NCI-H2107 (cell line): Measurements from ENCODE around the gene CDC27.
A peak's percentile ranks its signal among the peaks of the same experiment; 100 is the strongest.
"Not testable (repeated sequence)": the region's sequence is repeated elsewhere in the genome, so short reads cannot be mapped to it uniquely, and the experiment has no call there.

Source experiments
- DNase-seq: peaks from one replicate; lab custom pipeline; 2025; lab: John Stamatoyannopoulos, UW

Gene CDC27, protein sequence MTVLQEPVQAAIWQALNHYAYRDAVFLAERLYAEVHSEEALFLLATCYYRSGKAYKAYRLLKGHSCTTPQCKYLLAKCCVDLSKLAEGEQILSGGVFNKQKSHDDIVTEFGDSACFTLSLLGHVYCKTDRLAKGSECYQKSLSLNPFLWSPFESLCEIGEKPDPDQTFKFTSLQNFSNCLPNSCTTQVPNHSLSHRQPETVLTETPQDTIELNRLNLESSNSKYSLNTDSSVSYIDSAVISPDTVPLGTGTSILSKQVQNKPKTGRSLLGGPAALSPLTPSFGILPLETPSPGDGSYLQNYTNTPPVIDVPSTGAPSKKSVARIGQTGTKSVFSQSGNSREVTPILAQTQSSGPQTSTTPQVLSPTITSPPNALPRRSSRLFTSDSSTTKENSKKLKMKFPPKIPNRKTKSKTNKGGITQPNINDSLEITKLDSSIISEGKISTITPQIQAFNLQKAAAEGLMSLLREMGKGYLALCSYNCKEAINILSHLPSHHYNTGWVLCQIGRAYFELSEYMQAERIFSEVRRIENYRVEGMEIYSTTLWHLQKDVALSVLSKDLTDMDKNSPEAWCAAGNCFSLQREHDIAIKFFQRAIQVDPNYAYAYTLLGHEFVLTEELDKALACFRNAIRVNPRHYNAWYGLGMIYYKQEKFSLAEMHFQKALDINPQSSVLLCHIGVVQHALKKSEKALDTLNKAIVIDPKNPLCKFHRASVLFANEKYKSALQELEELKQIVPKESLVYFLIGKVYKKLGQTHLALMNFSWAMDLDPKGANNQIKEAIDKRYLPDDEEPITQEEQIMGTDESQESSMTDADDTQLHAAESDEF

DNA sequence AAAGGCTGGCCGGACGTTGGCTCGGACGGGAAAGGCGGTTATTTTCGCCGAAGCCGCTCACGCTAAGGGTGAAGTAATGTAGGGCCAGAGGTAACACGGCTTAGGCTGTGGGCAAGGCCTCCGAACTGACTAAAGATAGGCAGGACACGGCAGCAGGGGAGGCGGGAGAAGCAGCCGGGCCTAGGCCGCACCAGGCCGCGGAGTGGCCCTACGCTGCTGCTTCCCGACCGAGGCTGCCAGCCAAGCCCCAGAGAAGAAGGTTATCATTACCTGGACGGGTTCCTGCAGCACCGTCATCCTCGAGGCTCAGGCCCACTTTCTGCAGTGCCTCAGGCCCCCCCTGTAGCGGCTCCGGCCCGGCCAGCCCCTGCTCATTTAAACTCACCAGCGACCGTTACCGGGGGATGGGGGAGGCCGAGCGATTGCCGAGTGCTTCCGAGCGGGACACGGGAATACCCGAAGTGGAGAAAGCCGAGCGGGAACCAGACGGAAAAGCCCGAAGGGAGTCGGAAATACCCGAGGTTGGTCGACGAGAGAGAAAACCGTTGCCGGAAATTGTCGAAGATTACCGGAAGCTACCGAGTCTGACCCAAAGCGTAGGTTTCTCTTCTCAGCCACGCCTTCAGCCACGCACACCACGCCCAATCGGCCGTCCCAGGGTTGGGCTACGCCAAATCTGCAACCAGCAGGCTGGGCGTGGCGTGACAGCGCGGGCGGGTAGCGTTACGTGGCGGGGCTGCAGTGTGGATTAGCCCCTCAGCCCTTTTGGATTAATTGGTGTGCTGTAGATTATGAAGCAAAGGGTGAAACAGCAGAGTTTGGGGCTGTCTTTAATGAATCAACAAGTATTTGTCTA is at the start of gene CDC27:
CDC27 (minus strand) TSS at position 420 of the 856 bp plus-strand sequence; CDS start at position 297, 123 bp downstream.
- peak; percentile 98 for DNase-seq

DNA sequence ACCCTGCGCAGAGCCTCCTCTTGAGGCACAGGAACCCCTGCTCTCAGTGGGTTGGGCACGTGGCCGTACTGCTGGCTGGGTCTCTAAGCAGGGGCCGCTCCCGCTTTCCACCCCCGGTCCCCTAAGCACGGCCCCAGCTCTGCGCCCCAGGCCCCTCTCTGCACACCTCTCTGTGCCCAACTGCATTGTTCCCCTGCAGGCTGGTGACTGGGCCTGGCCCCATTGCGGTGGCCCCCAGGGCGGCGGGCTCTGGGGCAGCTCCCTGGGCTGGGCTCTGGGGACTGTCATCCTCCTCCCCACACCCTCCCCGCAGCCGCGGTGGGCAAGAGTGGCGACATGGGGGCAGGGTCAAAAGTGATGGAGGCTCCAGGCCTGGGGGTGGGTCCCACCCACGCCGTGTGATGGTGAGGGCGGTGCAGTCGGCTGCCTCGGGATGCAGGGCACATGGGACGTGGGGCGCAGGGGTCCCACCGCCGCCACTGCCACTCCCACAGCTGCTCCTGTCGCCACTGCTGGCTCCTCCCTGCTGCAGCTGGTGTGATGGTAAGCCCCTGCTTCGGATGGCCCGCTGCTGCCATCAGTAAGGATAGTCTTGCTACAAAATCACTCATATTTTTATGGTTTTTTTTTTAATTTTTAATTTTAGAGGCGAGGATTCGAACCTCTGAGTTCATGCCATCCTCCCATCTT is 49.4 kb upstream of the CDC27 start:
- no peak for DNase-seq

DNA sequence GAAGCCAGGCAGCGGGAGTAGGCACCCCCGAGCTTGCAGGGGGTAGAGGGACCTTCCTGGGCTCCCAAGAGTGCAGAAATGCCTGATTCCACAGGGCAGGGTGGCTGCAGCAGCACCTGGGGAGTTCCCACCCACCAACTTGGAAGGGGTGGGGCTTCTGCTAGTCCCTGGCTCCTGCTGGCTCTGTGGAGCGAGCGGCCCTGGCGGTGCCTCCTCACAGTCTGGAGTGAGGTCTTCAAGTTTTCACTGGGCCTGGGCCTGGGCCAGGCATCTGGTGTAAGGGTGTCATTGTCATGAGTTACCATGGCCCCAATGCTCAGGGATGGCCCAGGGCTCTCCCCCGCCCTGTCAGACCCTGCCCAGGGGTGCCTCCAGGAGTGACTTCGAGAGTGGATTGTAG is 48.7 kb upstream of the CDC27 start:
- DNase-seq = no peak

DNA sequence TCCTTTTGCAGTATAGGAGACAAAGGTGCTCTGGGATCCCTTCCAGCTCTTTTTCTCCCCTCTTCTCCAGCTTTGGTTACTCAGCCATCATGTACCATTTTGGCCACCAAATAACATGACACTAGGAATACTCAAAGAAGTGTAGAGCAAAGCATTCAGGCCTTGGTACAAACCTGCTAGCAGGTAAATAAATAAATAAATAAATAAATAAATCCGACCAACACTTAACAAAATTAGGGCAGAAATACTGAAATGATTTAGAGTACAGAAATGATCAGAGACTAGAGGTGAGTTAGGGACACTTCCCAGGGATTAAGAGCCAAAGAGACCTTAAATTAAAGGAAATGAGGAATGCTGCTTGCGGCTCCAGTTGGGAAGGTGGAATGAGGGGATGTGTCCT is 46.8 kb upstream of the CDC27 start:
- no peak for DNase-seq

DNA sequence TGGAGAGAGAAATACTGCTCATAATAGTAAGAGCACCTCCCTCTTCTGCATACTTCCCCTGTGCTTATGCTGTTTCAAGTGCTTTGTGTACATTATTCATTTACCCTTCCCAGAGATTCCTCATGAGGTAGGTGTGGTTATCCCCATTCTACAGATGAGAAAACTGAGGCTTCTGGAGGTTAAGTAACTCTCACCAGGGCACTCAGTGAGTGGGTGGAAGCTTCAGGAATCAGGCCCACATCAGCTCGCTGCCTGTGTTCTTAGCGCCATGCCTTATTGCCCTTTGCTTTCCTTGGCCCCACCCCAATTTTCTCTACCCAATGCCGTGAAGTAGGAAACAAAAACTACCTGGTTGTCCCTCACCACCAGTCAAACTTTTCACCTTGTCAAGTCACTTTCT is 46.4 kb upstream of the CDC27 start:
- no peak for DNase-seq

DNA sequence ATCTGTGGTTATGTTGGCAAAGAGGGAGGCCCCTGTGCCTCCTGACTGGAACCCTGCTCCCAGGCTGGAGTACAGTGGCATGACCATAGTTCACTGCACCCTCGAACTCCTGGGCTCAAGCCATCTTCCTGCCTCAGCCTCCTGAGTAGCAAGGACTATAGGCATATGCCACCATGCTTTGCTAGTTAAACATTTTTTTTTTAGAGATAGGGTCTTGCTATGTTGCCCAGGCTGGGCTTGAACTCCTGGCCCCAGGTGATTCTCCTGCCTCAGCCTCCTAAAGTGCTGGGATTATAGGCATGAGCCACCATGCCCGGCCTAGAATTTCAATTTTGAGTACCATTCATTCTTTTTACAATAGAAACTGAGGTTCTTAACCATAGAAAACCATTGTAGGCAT is 43.4 kb upstream of the CDC27 start:
- no peak for DNase-seq

DNA sequence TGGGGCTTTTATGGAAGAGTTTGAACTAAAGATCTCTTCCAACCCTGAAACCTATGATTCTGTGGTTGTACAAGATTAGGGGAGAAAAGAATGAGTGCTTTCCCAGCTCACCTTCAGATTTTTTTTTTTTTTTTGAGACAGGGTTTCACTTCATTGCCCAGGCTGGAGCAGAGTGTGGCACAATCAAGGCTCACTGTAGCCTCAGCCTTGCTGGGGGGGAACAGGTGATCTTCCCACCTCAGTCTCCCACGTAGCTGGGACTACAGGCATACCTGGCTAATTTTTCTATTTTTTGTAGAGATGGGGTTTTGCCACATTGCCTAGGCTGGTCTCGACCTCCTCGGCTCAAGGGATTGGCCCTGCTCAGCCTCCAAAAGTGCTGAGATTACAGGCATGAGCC is 42.8 kb upstream of the CDC27 start:
- no peak for DNase-seq

DNA sequence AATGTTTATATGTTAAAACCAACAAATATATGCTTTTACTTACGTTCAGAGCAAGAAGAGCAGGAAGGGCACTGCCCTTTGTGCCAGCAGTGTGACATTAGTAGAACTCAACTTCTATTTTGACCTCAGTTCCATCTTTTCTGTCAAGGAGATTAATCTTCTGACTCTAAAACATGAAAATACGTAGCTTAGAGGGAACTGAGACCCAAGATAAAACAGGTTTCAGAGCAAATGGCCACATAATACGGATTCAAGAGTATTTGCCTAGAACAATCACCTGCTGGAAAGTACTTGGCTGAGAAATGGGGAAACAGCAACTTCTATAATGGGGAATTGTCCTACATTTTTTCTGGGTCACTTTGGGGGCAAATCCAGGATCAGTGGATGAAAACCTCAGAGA is 42.2 kb upstream of the CDC27 start:
- no peak for DNase-seq

DNA sequence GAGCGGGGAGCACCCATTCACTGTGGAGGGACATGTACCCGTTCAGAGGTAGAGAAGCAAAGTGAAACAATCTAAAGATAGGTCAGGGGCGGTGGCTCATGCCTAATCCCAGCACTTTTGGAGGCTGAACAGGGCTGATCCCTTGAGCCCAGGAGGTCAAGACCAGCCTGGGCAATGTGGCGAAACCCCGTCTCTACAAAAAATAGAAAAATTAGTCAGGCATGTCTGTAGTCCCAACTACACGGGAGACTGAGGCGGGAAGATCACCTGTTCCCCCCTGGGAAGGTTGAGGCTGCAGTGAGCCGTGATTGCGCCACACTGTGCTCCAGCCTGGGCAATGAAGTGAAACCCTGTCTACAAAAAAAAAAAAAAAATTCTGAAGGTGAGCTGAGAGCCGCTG is 41.8 kb upstream of the CDC27 start:
- no peak for DNase-seq

DNA sequence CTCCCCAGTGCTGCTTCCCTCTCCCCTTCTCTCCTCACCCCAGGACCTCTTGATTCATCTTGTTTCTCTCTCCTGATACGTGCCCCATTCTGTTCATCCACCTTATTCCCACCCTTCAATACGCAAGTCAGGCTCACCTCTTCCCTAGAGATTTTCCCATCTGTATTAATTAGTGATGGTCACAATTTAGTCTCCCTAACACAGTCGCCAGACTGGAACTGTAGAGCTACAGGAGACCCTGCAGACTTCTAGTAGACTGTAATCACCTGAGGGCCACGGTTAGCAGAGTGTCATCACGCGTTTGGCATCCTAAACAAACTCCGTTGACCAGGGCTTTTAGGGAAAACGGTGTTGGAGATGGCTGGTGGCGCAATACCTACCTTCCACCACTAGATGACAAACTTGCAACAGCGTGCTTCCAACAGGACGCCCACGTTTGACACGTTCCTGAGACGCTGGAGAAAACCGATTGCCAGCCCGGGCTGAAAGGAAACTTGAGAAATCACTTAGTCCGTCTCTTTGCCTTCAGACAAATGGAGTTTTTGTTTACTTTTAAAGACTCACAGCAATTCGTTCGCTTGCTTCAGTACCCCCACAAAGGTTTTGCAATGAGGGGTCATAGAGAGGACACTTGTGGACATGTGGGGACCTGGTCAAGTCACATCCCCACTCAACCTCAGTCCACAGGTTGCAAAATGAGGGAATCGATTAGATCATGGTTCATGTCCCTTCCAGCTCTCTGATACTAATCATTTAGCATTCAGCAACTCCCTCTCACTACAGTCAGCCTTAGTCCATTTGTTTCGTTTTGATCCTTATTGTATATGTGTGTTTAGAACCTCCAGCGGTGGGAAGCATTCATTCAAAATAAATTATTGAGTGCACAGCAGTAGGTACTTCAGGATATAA is 40.7 kb upstream of the CDC27 start:
- DNase-seq = peak; percentile 69

DNA sequence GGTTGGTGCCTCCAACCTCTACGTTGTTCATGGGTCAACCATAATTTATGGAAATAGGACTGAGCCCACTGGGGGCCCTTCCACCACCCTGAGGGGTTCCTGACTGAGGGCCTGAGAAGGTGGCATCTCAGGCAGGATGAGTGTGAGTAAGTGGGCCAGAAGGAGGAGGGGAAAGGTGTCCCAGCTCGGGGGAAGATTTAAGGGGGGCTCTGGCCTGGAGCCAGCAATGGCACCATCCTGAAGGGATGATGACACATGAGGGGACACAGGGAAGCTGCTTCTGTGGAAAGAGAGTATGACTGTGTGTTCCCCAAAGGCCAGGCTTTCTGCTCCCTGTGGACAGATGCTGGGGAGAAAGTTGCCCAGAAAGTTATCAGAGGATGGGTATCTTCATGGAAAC is 38.8 kb upstream of the CDC27 start:
- DNase-seq = no peak

DNA sequence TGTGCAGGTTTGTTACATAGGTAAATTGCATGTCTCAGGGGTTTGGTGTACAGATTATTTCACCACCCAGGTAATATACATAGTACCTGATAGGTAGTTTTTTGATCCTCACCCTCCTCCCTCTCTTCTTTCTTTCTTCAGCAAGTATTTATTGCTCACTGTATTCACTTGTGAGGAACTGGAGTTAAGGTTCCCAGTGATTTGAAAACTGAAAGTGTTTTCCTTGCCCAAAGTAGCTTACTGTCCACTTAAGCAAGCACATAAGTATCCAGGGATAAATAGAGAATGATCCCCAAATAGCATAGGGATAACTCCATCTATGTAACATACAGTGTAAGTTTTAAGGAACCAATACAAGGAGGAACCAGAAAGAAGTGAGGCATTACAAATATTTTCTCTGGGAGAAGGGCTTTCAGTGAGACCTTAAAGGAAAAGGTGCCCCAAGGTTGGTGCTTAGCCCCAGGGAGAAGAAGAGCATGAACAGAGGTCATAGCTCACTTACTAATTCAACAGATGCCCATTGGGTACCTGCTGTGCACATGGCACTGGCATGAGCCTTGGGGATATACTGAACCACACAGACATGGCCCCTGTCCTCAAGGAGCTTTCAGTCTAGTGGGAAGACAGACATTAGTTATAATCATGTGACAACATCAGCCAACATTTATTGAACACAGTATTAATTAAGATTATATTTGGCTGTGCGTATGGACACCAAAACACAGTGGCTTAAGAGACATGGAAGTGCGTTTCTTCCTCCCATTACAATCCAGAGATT is 37.0 kb upstream of the CDC27 start:
- no peak for DNase-seq

DNA sequence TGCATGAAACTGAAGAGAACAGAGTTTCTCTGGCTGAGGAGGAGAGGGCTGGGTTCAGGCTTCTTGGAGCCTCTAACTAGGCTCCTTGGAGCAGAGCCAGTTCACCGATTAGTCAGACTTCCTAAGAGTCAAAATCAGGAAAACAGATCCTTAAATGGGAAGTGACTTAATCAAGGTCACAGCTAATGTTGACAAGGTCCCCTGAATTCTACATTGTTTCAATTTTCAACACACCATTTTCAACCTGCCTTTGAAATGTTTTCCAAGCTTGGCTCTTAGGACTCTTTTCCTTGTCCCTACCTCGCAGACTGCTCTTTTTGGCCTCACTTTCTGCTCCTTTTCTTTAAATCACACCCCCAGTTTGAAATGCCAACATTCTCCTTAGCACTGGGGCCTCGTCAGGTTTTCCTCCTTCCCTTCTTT is 36.4 kb upstream of the CDC27 start:
- DNase-seq = no peak

DNA sequence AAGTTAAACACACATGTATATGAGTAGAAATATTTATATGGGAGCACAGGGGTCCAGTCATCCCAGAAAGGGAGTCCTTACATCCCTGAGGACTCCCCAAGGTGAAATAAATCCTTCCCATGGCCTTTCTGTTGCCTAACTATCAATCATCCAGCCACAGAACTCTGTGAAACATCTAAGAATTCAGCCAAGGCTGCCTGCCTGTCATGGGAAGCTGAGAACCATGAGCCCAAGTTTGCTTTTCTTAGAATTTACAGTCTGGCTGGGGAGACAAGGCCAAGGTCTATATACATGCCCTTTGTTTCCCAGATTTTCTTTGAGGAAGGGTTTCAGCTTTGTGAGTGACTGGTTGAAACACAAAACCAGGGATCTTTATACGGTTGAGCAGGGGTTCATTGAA is 35.9 kb upstream of the CDC27 start:
- DNase-seq = no peak

DNA sequence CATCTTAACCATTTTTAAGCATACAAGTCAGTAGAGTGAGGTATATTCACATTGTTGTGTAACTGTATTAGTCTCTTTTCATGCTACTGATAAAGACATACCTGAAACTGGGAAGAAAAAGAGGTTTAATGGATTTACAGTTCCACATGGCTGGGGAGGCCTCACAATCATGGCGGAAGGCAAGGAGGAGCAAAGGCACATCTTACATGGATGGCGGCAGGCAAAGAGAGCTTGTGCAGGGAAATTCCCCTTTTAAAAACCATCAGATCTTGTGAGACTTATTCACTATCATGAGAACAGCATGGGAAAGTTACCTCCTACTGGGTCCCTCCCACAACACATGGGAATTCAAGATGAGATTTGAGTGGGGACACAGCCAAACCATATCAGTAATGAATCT is 35.0 kb upstream of the CDC27 start:
- DNase-seq = not testable (repeated sequence)

DNA sequence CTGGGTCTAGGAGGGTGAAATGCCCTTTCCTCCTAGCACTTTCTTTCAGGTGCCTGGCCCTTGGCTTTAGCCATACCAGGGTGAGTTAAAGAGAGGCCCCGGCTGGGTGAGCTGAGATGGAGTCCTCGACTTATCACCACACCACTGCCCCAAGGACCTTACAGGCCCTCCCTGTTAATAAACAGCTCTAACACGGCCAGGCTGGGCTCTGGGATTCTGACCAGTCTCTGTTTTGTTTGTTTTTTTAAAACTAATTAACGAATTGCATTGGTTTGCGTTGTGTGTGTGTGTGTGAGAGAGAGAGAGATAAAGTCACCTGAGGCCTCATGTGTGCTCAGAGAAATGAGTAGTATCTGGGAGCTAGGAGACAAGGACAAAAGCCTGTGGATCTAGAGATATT is 34.4 kb upstream of the CDC27 start:
- no peak for DNase-seq

DNA sequence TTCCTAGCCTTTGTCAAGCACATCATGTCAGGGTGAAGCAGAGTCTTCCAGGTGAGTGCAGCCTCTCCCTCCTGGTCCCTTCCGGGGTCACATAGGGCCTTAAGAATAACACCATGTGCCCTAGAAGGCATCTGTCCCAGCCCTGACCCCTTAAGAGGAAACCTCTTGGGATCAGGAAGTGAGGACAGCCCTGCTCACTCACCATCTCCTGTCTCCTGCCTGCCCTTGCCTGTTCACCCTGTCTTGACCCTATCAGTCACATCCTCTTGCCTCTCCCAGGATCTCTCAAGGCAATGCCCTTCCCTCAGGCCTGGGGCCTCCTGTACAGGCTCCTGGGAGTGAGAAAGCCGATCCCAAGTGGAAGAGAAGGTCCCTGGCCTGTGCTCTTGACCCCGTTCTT is 33.9 kb upstream of the CDC27 start:
- DNase-seq = no peak

DNA sequence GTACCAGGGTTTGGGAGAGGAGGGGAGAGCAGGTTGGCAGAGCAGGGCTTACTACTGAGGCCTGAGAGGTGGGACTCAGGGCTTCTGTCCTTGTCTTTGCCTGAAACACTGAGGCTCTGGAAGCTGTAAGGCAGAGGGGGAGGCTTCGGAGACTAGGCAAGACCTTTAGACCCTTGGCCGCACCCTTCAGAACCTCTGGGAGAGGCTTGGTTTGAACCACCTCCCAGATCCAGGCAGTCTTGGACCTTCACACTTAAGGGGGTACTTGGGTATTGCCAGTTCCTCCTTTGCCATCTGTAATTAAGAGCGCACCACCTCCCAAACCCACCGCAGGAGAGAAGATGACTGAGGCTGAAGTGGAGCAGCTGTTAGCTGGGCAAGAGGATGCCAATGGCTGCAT is 33.0 kb upstream of the CDC27 start:
- no peak for DNase-seq

DNA sequence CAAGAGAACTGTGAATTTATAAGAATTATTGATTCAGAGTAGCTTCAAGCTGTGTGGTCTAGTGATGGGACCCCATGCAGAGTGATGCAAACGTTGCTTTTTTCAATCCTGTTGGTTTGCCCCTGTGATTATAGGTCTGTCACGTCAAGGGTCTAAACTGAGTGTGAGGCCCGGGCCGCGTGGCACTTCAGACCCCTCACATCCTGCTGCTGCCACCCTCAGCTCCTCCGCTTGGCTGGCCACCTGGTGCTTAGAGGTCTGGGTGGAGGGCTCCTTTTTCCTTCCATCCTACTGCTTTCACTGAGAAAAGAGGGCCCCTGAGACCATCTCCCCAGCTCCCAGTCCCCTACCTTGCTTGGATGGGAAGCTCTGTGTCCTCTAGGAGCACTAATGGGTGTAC is 32.1 kb upstream of the CDC27 start:
- DNase-seq = no peak

DNA sequence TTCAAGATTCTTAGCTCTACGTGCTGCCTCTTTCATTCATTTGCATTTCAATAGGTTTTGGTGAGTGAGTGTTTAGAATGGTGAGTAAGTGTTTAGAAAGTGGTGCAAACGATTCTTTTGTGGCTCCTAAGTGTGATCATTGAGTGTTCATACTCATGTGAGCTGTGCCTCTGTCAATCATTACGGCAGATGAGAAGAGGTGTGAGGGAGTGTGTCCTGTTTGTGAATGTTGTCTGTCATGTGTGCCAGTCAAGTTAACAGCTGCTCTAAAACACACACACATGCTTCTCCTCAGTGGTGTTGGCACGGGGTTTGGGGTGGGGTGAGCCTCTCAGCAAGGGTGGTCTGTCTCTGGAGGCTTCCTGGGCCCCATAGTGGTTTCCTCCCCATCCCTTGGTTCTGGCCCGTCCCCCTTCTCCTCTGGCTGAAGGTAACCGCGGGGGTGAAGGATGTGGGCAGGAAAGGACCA is 31.5 kb upstream of the CDC27 start:
- no peak for DNase-seq
